Keratinocyte (primary cell): Measurements from ENCODE around the gene CGB2.
"Not testable (repeated sequence)": the region's sequence is repeated elsewhere in the genome, so short reads cannot be mapped to it uniquely, and the experiment has no call there.

Experiments
- CTCF ChIP-seq, 3 experiments: IDR thresholded peaks in 1 of 3; conservative IDR thresholded peaks in 1 of 3; optimal IDR thresholded peaks in 1 of 3; 2 replicates in 2 of 3; 3 replicates in 1 of 3; pipeline versions ENCODE3 to v1.5.1; 2011; ENCODE audit warnings: low read length in 3 of 3, mild to moderate bottlenecking in 3 of 3, moderate library complexity in 2 of 3, control low read depth in 1 of 3, inconsistent platforms in 1 of 3; ENCODE audit not compliant: insufficient read depth in 2 of 3; ENCODE audit errors: extremely low read depth in 1 of 3
- EZH2 ChIP-seq: IDR thresholded peaks from one replicate; pipeline ENCODE4 v1.6.1; 2012; ENCODE audit warnings: inconsistent platforms, mild to moderate bottlenecking, low read length, moderate library complexity

DNA sequence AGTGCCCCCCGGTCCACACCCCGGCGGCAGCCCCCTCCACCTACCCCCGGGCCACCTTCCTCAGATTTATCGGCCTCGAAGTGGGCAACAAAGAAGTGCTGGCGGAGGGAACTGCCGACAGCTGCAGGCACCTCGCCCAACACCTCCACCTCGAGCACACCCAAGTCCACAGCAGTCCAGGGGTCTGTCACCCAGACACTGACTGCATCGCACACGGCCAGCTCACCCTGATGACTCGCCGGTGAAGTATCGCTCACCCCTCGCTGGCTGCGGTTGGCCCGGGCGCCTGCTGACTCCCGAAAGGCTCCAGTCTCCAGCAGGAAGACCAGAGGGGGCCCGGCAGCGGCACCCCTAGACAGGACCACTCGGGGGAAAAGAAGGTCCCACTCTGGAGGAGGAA, 6.1 kb upstream of the CGB2 start:
- TF ChIP-seq CTCF (optimal IDR thresholded peaks at IDR 0.05 in 1 of 3, IDR thresholded peaks at IDR 0.05 in 1 of 3, conservative IDR thresholded peaks at IDR 0.05 in 1 of 3; ENCODE audit: extremely low read depth in 1 of 3, insufficient read depth in 2 of 3, low read length in 3 of 3); EZH2: not testable (repeated sequence)
